Calu3 (cell line): Measurements from ENCODE around the gene TP63. TPM values are rescaled to one million over a fixed set of nuclear protein-coding genes. Genes with fewer than 3 reads are reported as not detected.

ENCODE experiments used
- BruUV-seq: library from RNA; stranded (reverse); fragments of 400-500 nt; replicated peaks from 2 replicates; lab custom pipeline; 2021; lab: Mats Ljungman, UMichigan
- CTCF ChIA-PET: fragments of 300-600 bp; sonication (Branson Sonifier 250); formaldehyde crosslinking; loops from one replicate; lab custom pipeline; 2022; ENCODE audit warnings: antibody characterized with exemption; lab: Charles Lee
- DNase-seq: peaks from one replicate; pipeline ENCODE4 v3.0.0; 2022
- H3K27ac Mint-ChIP-seq: one replicate; pipeline ENCODE4 v1.8.0; 2022; ENCODE audit warnings: mixed read lengths; ENCODE audit not compliant: unreplicated experiment
- H3K27me3 Mint-ChIP-seq: one replicate; pipeline ENCODE4 v1.8.0; 2022; ENCODE audit warnings: mixed read lengths; ENCODE audit not compliant: unreplicated experiment
- H3K36me3 Mint-ChIP-seq: one replicate; pipeline ENCODE4 v1.8.0; 2022; ENCODE audit warnings: mild to moderate bottlenecking, moderate library complexity, mixed read lengths; ENCODE audit not compliant: insufficient read depth, unreplicated experiment
- H3K4me1 Mint-ChIP-seq: one replicate; pipeline ENCODE4 v1.8.0; 2022; ENCODE audit warnings: mild to moderate bottlenecking, low read depth, mixed read lengths; ENCODE audit not compliant: unreplicated experiment
- H3K4me3 Mint-ChIP-seq: one replicate; pipeline ENCODE4 v1.8.0; 2022; ENCODE audit warnings: mild to moderate bottlenecking, low read depth, moderate library complexity, mixed read lengths; ENCODE audit not compliant: unreplicated experiment
- H3K9me3 Mint-ChIP-seq: one replicate; pipeline ENCODE4 v1.8.0; 2022; ENCODE audit warnings: low read depth, mixed read lengths; ENCODE audit not compliant: unreplicated experiment
- CTCF ChIP-seq: fragments of 200-600 bp; IDR thresholded peaks from one replicate; pipeline ENCODE4 v1.8.0; 2022; ENCODE audit warnings: antibody characterized with exemption; ENCODE audit not compliant: unreplicated experiment
- intact Hi-C: fragments of 100-400 bp; cut with micrococcal nuclease; formaldehyde crosslinking; loops from one replicate; pipeline ENCODE4 v1.10.0; 2022; ENCODE audit not compliant: unreplicated experiment
- total RNA-seq: library from RNA; stranded (reverse); gene quantifications from 2 replicates; pipeline ENCODE4 v1.2.3, GENCODE V29; 2022

The TP63 gene
- total RNA-seq, 1 experiment from 2014 or later = not detected

DNA sequence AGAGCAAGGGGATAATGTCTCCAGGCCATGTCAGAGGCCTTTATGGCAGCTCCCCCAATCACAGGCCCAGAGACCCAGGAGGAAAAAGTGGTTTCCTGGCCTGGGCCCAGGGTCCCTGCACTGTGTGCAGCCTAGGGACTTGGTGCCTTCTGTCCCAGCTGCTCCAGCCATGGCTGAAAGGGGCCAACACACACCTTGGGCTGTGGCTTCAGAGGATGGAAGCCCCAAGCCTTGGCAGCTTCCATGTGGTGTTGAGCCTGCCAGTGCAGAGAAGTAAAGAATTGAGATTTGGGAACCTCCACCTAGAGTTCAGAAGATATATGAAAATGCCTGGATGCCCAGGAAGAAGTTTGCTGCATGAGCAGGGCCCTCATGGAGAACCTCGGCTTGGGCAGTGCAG is 18.1 kb upstream of the TP63 start:
- no peak for TF ChIP-seq CTCF
- H3K4me3 Mint-ChIP-seq = no peak overlapping the region
- no peaks in the 10 kb centered on the region for H3K36me3 Mint-ChIP-seq
- CTCF ChIA-PET = no interaction called here
- intact Hi-C loops = no loop called here
- no peaks in the 10 kb centered on the region for H3K4me1 Mint-ChIP-seq
- H3K27ac Mint-ChIP-seq = no peak overlapping the region
- H3K9me3 Mint-ChIP-seq = peaks cover 14% of the 10 kb centered on the region
- no peaks in the 10 kb centered on the region for H3K27me3 Mint-ChIP-seq
- BruUV-seq = no TSS peak
- DNase-seq = no peak

- no peaks in the 10 kb centered on the region for H3K27me3 Mint-ChIP-seq
- no peaks in the 10 kb centered on the region for H3K4me1 Mint-ChIP-seq
- intact Hi-C loops = no loop called here
- H3K4me3 Mint-ChIP-seq = no peak overlapping the region
- no TSS peak for BruUV-seq
- CTCF ChIA-PET = no interaction called here
- DNase-seq = no peak
- H3K9me3 Mint-ChIP-seq = no peaks in the 10 kb centered on the region
- no peak for TF ChIP-seq CTCF
- H3K27ac Mint-ChIP-seq = no peak overlapping the region
- no peaks in the 10 kb centered on the region for H3K36me3 Mint-ChIP-seq
Measured at GRCh38 chr3:189621948-189622603, 9.1 kb upstream of the TP63 start.

- CTCF ChIA-PET = no interaction called here
- no TSS peak for BruUV-seq
- no peak overlapping the region for H3K27ac Mint-ChIP-seq
- no peak overlapping the region for H3K4me3 Mint-ChIP-seq
- H3K27me3 Mint-ChIP-seq = no peaks in the 10 kb centered on the region
- TF ChIP-seq CTCF = no peak
- no peaks in the 10 kb centered on the region for H3K36me3 Mint-ChIP-seq
- no peak for DNase-seq
- no peaks in the 10 kb centered on the region for H3K4me1 Mint-ChIP-seq
- intact Hi-C loops = no loop called here
- H3K9me3 Mint-ChIP-seq = no peaks in the 10 kb centered on the region
Measured at GRCh38 chr3:189622629-189623028, 8.6 kb upstream of the TP63 start.

GRCh38 chr3:189624130-189624529 is 7.1 kb upstream of the TP63 start:
- no peak overlapping the region for H3K27ac Mint-ChIP-seq
- CTCF ChIA-PET = interaction anchor here (0.7 kb wide), 1 partner anchor 12 kb away, joined by 3 read pairs; no protein-coding TSS in a partner anchor
- no peaks in the 10 kb centered on the region for H3K9me3 Mint-ChIP-seq
- H3K4me3 Mint-ChIP-seq = no peak overlapping the region
- H3K36me3 Mint-ChIP-seq = no peaks in the 10 kb centered on the region
- no peak for TF ChIP-seq CTCF
- BruUV-seq = no TSS peak
- DNase-seq = no peak
- intact Hi-C loops = no loop called here
- no peaks in the 10 kb centered on the region for H3K27me3 Mint-ChIP-seq
- H3K4me1 Mint-ChIP-seq = no peaks in the 10 kb centered on the region
